ENCODE measurements around the gene EXOSC10. TPM values are rescaled to one million over a fixed set of nuclear protein-coding genes. Genes with fewer than 3 reads are reported as not detected.
A peak's percentile ranks its signal among the peaks of the same experiment; 100 is the strongest.

Gene EXOSC10
- 10 to 100 TPM; 39.3 to 56.2 (median 41.0) TPM for total RNA-seq

- Histone ChIP-seq H3K36me3 (peaks cover 0 to 33% of the 10 kb centered on the region in 2 donors), H3K27me3 (no peaks in the 10 kb centered on the region), H3K4me3 (peak within 1 kb of the TSS; percentile 88 to 95), H3K27ac (peak within 1 kb of the TSS; percentile 61 to 88 (median 85)), H3K9me3 (no peaks in the 10 kb centered on the region), H3K4me1 (peaks cover 0 to 21% (median 15%) of the 10 kb centered on the region in 3 donors)
- TF ChIP-seq POLR2A (IDR thresholded peaks at IDR 0.05) = peak; percentile 36 to 46
- TF ChIP-seq EP300 (IDR thresholded peaks at IDR 0.05) = no peak
- peak; percentile 51 for TF ChIP-seq POLR2AphosphoS5 (IDR thresholded peaks at IDR 0.05)
- TF ChIP-seq, protein P1, sequence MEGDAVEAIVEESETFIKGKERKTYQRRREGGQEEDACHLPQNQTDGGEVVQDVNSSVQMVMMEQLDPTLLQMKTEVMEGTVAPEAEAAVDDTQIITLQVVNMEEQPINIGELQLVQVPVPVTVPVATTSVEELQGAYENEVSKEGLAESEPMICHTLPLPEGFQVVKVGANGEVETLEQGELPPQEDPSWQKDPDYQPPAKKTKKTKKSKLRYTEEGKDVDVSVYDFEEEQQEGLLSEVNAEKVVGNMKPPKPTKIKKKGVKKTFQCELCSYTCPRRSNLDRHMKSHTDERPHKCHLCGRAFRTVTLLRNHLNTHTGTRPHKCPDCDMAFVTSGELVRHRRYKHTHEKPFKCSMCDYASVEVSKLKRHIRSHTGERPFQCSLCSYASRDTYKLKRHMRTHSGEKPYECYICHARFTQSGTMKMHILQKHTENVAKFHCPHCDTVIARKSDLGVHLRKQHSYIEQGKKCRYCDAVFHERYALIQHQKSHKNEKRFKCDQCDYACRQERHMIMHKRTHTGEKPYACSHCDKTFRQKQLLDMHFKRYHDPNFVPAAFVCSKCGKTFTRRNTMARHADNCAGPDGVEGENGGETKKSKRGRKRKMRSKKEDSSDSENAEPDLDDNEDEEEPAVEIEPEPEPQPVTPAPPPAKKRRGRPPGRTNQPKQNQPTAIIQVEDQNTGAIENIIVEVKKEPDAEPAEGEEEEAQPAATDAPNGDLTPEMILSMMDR (IDR thresholded peaks at IDR 0.05) = peak in 1 of 4 experiments; percentile 20
- 3 to 6% methylated on average over 3 to 19 of the region's 78 CpGs for WGBS, 2 donors (ENCODE audit: low coverage in 1 of 2)
- peak; percentile 95 for ATAC-seq
Measured at GRCh38 chr1:11099310-11100148, at the start of gene EXOSC10. EXOSC10 (minus strand) TSS chr1:11099869; CDS start chr1:11099831, 38 bp downstream.

- Histone ChIP-seq H3K4me1 (peaks cover 0 to 26% (median 8%) of the 10 kb centered on the region in 3 donors), H3K27ac (no peak overlapping the region)
Measured at GRCh38 chr1:11147197-11147770, 47.6 kb upstream of the EXOSC10 start.

GRCh38 chr1:11145741-11146140, 46.1 kb upstream of the EXOSC10 start:
- WGBS, 2 donors (ENCODE audit: low coverage in 1 of 2) = 84 to 87% methylated on average over 3 to 6 of the region's 6 CpGs
- Histone ChIP-seq H3K36me3 (peaks cover 0 to 89% of the 10 kb centered on the region in 2 donors), H3K4me3 (no peak overlapping the region), H3K27ac (no peak overlapping the region), H3K4me1 (peaks cover 0 to 10% (median 1%) of the 10 kb centered on the region in 3 donors), H3K9me3 (no peaks in the 10 kb centered on the region), H3K27me3 (no peaks in the 10 kb centered on the region)
- ATAC-seq = no peak
- TF ChIP-seq POLR2AphosphoS5 (IDR thresholded peaks at IDR 0.05) = no peak
- TF ChIP-seq EP300 (IDR thresholded peaks at IDR 0.05) = no peak
- TF ChIP-seq POLR2A (IDR thresholded peaks at IDR 0.05) = no peak
- TF ChIP-seq, protein P1 (IDR thresholded peaks at IDR 0.05) = no peak

More at GRCh38 chr1:11147197-11147770, 47.6 kb upstream of the EXOSC10 start:
- WGBS, 2 donors (ENCODE audit: low coverage in 1 of 2) = 60 to 72% methylated on average over 3 to 4 of the region's 4 CpGs
- TF ChIP-seq POLR2AphosphoS5 (IDR thresholded peaks at IDR 0.05) (no peak), POLR2A (IDR thresholded peaks at IDR 0.05) (no peak), EP300 (IDR thresholded peaks at IDR 0.05) (no peak)
- TF ChIP-seq, protein P1 (IDR thresholded peaks at IDR 0.05) = no peak
- peaks cover 0 to 92% of the 10 kb centered on the region in 2 donors for H3K36me3 ChIP-seq
- no peak overlapping the region for H3K4me3 ChIP-seq
- no peak for ATAC-seq
- no peaks in the 10 kb centered on the region for H3K27me3 ChIP-seq
- no peaks in the 10 kb centered on the region for H3K9me3 ChIP-seq

- TF ChIP-seq POLR2AphosphoS5 (IDR thresholded peaks at IDR 0.05) = no peak
- TF ChIP-seq, protein P1 (IDR thresholded peaks at IDR 0.05) = no peak
- no peak for TF ChIP-seq EP300 (IDR thresholded peaks at IDR 0.05)
- no peak for TF ChIP-seq POLR2A (IDR thresholded peaks at IDR 0.05)
- H3K36me3 ChIP-seq = peaks cover 0 to 92% of the 10 kb centered on the region in 2 donors
- H3K27ac ChIP-seq = peak overlapping the region in 1 of 4 donors; percentile 41
- no peak overlapping the region for H3K4me3 ChIP-seq
- no peaks in the 10 kb centered on the region for H3K9me3 ChIP-seq
- no peak for ATAC-seq
- H3K4me1 ChIP-seq = peaks cover 0 to 6% (median 0%) of the 10 kb centered on the region in 3 donors
- H3K27me3 ChIP-seq = no peaks in the 10 kb centered on the region
- 67 to 72% methylated on average over 4 to 8 of the region's 12 CpGs for WGBS, 2 donors (ENCODE audit: low coverage in 1 of 2)
Measured at GRCh38 chr1:11144570-11145256, 45.0 kb upstream of the EXOSC10 start.
